Measurements from ENCODE around the gene MEPCE. TPM values are rescaled to one million over a fixed set of nuclear protein-coding genes. Genes with fewer than 3 reads are reported as not detected.
A peak's percentile ranks its signal among the peaks of the same experiment; 100 is the strongest.

Gene MEPCE
- total and polyA plus RNA-seq, 9 of the 15 experiments (the other 6 are each of a cell fraction or from before 2014, with no cell fraction given): 10.9 to 76.3 (median 44.1) TPM

- TF ChIP-seq TRIM25 (IDR thresholded peaks at IDR 0.05; ENCODE audit: borderline replicate concordance) (no peak), ZNF263 (CRISPR knock-in tag; IDR thresholded peaks at IDR 0.05; ENCODE audit: borderline replicate concordance) (peak; percentile 70; the same call in 1 of the 2 replicates), CTBP1 (IDR thresholded peaks at IDR 0.05; ENCODE audit: borderline replicate concordance) (peak; percentile 93), ZFP36 (IDR thresholded peaks at IDR 0.05; ENCODE audit: low read depth, low read length, partially characterized antibody) (peak; percentile 99), SNIP1 (IDR thresholded peaks at IDR 0.05; ENCODE audit: low read depth) (peak; percentile 8; the same call in 1 of the 2 replicates), NR4A1 (CRISPR knock-in tag; IDR thresholded peaks at IDR 0.05) (peak; percentile 17; the same call in 1 of the 2 replicates), NR4A1 (tag; IDR thresholded peaks at IDR 0.05) (peak; percentile 95), ZBTB11 (CRISPR knock-in tag; IDR thresholded peaks at IDR 0.05) (0 out of 6 replicates have a peak, but pooled peaks of 1 of the 3 experiments have one; percentile 59), TEAD1 (CRISPR knock-in tag; IDR thresholded peaks at IDR 0.05) (peak; percentile 16 to 27; a peak in 1 of 4 replicates), ATF6 (CRISPR knock-in tag; IDR thresholded peaks at IDR 0.05) (peak; percentile 91), PRPF4 (IDR thresholded peaks at IDR 0.05; ENCODE audit: insufficient read depth, low read depth, low read length, poor library complexity, severe bottlenecking) (no peak), DIDO1 (tag; IDR thresholded peaks at IDR 0.05; ENCODE audit: low read depth) (peak; percentile 71; the same call in 1 of the 2 replicates), HDAC1 (IDR thresholded peaks at IDR 0.05) (peak in 1 of 2 experiments; percentile 84; a peak in 2 of 4 replicates), ZNF24 (IDR thresholded peaks at IDR 0.05) (peak; percentile 28; the same call in 1 of the 2 replicates), ETV5 (CRISPR knock-in tag; IDR thresholded peaks at IDR 0.05; ENCODE audit: low read depth) (peak; percentile 85), BHLHE40 (IDR thresholded peaks at IDR 0.05; ENCODE audit: low read length) (peak; percentile 98), DPF2 (IDR thresholded peaks at IDR 0.05) (peak; percentile 94)
These were observed 15.0 kb downstream of the MEPCE start (continued) for GRCh38 chr7:100444311-100445278.
